GM12878 (cell line): ENCODE results near the gene VASP. TPM values are rescaled to one million over a fixed set of nuclear protein-coding genes. Genes with fewer than 3 reads are reported as not detected.

Source experiments
- ATAC-seq: fragments of 200-7000 bp; cut with Tn5 transposase; 3 replicates; pipeline ENCODE4 v1.9.1; 2020; ENCODE audit warnings: mild to moderate bottlenecking, moderate library complexity
- BruUV-seq: library from RNA; stranded (reverse); fragments of 400-500 nt; replicated peaks from 2 replicates; lab custom pipeline; 2021; lab: Mats Ljungman, UMichigan
- CTCF ChIA-PET: fragments of 300-600 bp; sonication (Branson Sonifier 250); formaldehyde crosslinking; extraction: SDS; loops from one replicate; lab custom pipeline; 2021; ENCODE audit warnings: inconsistent platforms; lab: Yijun Ruan, JAX
- POLR2A ChIA-PET: fragments of 350-600 bp; formaldehyde crosslinking; extraction: SDS; loops from one replicate; lab custom pipeline; 2021; ENCODE audit warnings: inconsistent platforms; lab: Charles Lee
- RAD21 ChIA-PET: fragments of 300-600 bp; sonication (Branson Sonifier 250); formaldehyde crosslinking; loops from one replicate; lab custom pipeline; 2023; ENCODE audit warnings: antibody characterized with exemption; ENCODE audit not compliant: unreplicated experiment; lab: Charles Lee
- SMC1A ChIA-PET: fragments of 300-600 bp; sonication (Branson Sonifier 250); formaldehyde crosslinking; loops from one replicate; lab custom pipeline; 2023; ENCODE audit not compliant: unreplicated experiment, uncharacterized antibody; lab: Charles Lee
- DNase-seq: peaks from one replicate; pipeline ENCODE4 v3.0.0-alpha.2; 2011; ENCODE audit warnings: low read depth, low spot score
- FAIRE-seq: peaks from 3 replicates; lab custom pipeline; 2011; peaks lifted over from hg19 to GRCh38; lab: Jason Lieb, UNC
- H2AFZ ChIP-seq: 2 replicates; pipeline ENCODE4 v1.6.0; 2011; ENCODE audit warnings: low read depth, low read length, control low read depth; ENCODE audit not compliant: control insufficient read depth
- H3K27ac ChIP-seq: 2 replicates; pipeline ENCODE4 v1.5.1; 2011; ENCODE audit warnings: control low read depth; ENCODE audit not compliant: control insufficient read depth, insufficient read depth
- H3K27me3 ChIP-seq, 2 experiments: replicated peaks in 1 of 2; 2 replicates each; pipeline versions ENCODE4 v1.6.0 to v1.6.1; 2011; ENCODE audit warnings: low read length in 1 of 2; ENCODE audit not compliant: control insufficient read depth in 2 of 2, insufficient read depth in 2 of 2
- H3K36me3 ChIP-seq, 2 experiments: 2 replicates each; pipeline ENCODE4 v1.5.1; 2011; ENCODE audit warnings: low read length in 1 of 2; ENCODE audit not compliant: control insufficient read depth in 2 of 2, insufficient read depth in 2 of 2
- H3K4me1 ChIP-seq: 2 replicates; pipeline ENCODE4 v1.6.1; 2011; ENCODE audit warnings: mild to moderate bottlenecking, low read length, moderate library complexity, mixed read lengths; ENCODE audit not compliant: control insufficient read depth, insufficient read depth
- H3K4me2 ChIP-seq: 2 replicates; pipeline ENCODE4 v1.6.0; 2011; ENCODE audit warnings: control low read depth; ENCODE audit not compliant: control insufficient read depth, insufficient read depth
- H3K4me3 ChIP-seq: fragments of 200-600 bp; sonication (generic); 2 replicates; pipeline ENCODE4 v1.5.1; 2016
- H3K79me2 ChIP-seq: 2 replicates; pipeline ENCODE4 v1.6.0; 2011; ENCODE audit warnings: low read length; ENCODE audit not compliant: control insufficient read depth, insufficient read depth
- H3K9ac ChIP-seq: 2 replicates; pipeline ENCODE4 v1.8.0; 2011; ENCODE audit warnings: low read length, control low read depth, mixed read lengths; ENCODE audit not compliant: control insufficient read depth, insufficient read depth
- H3K9me3 ChIP-seq: replicated peaks from 3 replicates; pipeline ENCODE4 v1.5.1; 2011; ENCODE audit warnings: mild to moderate bottlenecking, low read length; ENCODE audit not compliant: control insufficient read depth, insufficient read depth
- H4K20me1 ChIP-seq: 2 replicates; pipeline ENCODE4 v1.6.0; 2011; ENCODE audit not compliant: control insufficient read depth, insufficient read depth
- MYC ChIP-seq: IDR thresholded peaks from 2 replicates; pipeline ENCODE4 v1.6.1; 2011; ENCODE audit warnings: mild to moderate bottlenecking, low read length, moderate library complexity, inconsistent platforms; ENCODE audit not compliant: insufficient read depth, insufficient replicate concordance, insufficient read length, severe bottlenecking
- NR2C1 ChIP-seq: fragments of 450-650 bp; IDR thresholded peaks from 2 replicates; pipeline ENCODE4 v1.6.1; 2017; ENCODE audit warnings: antibody characterized with exemption, mild to moderate bottlenecking, moderate library complexity
- SMAD5 ChIP-seq: IDR thresholded peaks from 2 replicates; pipeline ENCODE4 v1.6.1; 2016; ENCODE audit warnings: antibody characterized with exemption, low read depth
- ZBED1 ChIP-seq: IDR thresholded peaks from 2 replicates; pipeline ENCODE4 v1.6.1; 2016; ENCODE audit warnings: borderline replicate concordance
- WGBS: methylation state at CpG from one replicate; pipeline ENCODE4 v1.1.6; 2016; ENCODE audit warnings: low lambda C conversion rate; ENCODE audit not compliant: insufficient replicate concordance, insufficient coverage; ENCODE audit errors: missing lambda C conversion rate; 5-methylcytosine and 5-hydroxymethylcytosine counted together
- in situ Hi-C: fragments of 300-500 bp; cut with MboI; formaldehyde crosslinking; loops from 9 replicates; pipeline ENCODE4 v1.14.3; 2018; ENCODE audit warnings: mixed read lengths
- intact Hi-C: fragments of 100-400 bp; cut with micrococcal nuclease; formaldehyde crosslinking; loops from one replicate; pipeline ENCODE4 v1.14.2; 2022; ENCODE audit not compliant: unreplicated experiment
- polyA plus RNA-seq, 11 experiments: library from polyadenylated mRNA; depleted of rRNA in 4 of 11; unstranded in 6 of 11; stranded (reverse) in 5 of 11; fragments of >200 nt; fragmentation: Nextera tagmentation in 4 of 11; fragmentation: Illumina TruSeq in 1 of 11; extraction: Ambion mirVana in 4 of 11; extraction: Trizol in 1 of 11; gene quantifications; 1 replicate in 1 of 11; 2 replicates in 10 of 11; pipeline versions ENCODE4 v1.2.1 to v1.2.3, GENCODE V29; 2011 to 2016; ENCODE audit warnings: inconsistent platforms in 2 of 11, missing spikeins in 2 of 11, low read depth in 1 of 11
- total RNA-seq, 4 experiments: library from RNA; depleted of rRNA in 3 of 4; stranded (reverse); fragments of >200 nt in 3 of 4; fragmentation: Illumina TruSeq in 1 of 4; extraction: Trizol in 1 of 4; gene quantifications; 2 replicates each; pipeline versions ENCODE4 v1.2.1 to v1.2.3, GENCODE V29; 2013 to 2021
- TF ChIP-seq, protein P1 (sequence below): IDR thresholded peaks from 2 replicates; pipeline ENCODE4 v1.6.1; 2011; ENCODE audit warnings: borderline replicate concordance, low read depth, mild to moderate bottlenecking, moderate library complexity, low read length; ENCODE audit not compliant: insufficient read depth, poor library complexity, severe bottlenecking
- TF ChIP-seq, protein P2 (sequence below): IDR thresholded peaks from 2 replicates; pipeline ENCODE4 v1.6.1; 2012; ENCODE audit warnings: low read depth, low read length, improper control_type of control experiment

VASP gene
- total and polyA plus RNA-seq, 10 of the 15 experiments (the other 5 are each of a cell fraction or from before 2014, with no cell fraction given), result 19.5 to 298 (median 84.8) TPM

DNA sequence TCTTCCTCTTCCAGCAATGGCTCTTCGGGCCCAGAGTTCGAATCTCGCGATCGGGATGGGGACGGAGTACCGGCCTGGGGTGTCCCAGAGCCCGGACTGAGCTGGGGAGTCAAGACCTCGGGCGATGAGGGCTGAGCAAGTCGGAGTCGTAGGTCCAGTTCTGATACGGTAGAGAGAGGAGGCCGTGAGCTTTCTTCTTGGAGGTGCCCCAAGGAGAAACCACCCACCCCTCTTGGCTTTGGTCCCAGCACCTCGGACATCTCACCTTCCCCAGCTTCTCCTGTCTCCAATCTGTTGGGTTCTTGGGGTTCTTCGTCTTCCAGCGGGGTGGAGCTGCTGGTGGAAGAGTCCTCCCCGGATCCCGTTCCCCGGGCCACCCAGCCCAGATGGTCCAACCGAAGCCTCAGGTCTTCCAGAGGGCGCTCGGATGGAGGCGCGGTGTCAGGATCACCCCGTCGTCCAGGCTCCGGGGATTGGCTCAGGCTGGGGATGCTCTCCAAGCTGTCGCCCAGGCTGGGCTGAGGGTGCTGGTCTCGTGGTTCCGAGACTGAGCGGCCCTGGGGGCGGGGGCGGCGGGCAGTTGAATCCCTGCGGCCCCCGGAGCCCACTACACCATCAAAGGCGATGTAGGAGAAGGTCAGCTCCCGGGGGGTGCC, 12.9 kb upstream of the VASP start:
- Histone ChIP-seq H2AFZ (no peak overlapping the region), H3K4me2 (no peak overlapping the region), H3K4me3 (no peak overlapping the region), H3K4me1 (peaks cover 20% of the 10 kb centered on the region), H3K36me3 (no peaks in the 10 kb centered on the region), H3K79me2 (no peaks in the 10 kb centered on the region), H3K27ac (no peak overlapping the region), H3K9me3 (no peaks in the 10 kb centered on the region; the same call in 2 of the 3 replicates), H4K20me1 (peaks cover 6% of the 10 kb centered on the region; the same call in 1 of the 2 replicates), H3K9ac (no peak overlapping the region), H3K27me3 (peaks cover 0 to 9% of the 10 kb centered on the region in 2 experiments; a peak in 3 of 4 replicates)
- 81% methylated on average over 38 of the region's 39 CpGs for WGBS
- FAIRE-seq (no peak), DNase-seq (no peak), ATAC-seq (no peak)
- TF ChIP-seq, protein P1, sequence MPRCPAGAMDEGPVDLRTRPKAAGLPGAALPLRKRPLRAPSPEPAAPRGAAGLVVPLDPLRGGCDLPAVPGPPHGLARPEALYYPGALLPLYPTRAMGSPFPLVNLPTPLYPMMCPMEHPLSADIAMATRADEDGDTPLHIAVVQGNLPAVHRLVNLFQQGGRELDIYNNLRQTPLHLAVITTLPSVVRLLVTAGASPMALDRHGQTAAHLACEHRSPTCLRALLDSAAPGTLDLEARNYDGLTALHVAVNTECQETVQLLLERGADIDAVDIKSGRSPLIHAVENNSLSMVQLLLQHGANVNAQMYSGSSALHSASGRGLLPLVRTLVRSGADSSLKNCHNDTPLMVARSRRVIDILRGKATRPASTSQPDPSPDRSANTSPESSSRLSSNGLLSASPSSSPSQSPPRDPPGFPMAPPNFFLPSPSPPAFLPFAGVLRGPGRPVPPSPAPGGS, result no peak
- TF ChIP-seq NR2C1 (no peak), MYC (no peak), SMAD5 (no peak), ZBED1 (no peak)
- TF ChIP-seq, protein P2, sequence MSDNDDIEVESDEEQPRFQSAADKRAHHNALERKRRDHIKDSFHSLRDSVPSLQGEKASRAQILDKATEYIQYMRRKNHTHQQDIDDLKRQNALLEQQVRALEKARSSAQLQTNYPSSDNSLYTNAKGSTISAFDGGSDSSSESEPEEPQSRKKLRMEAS, result no peak
- ChIA-PET POLR2A (interaction anchor here (0.5 to 0.8 kb wide), 2 partner anchors 173 to 212 kb away, joined by 3 read pairs; no protein-coding TSS in a partner anchor), RAD21 (interaction anchor here (0.9 to 1.2 kb wide), 4 partner anchors 32 to 175 kb away, joined by 3 to 5 read pairs (median 4); no protein-coding TSS in a partner anchor), SMC1A (interaction anchor here (0.8 to 2.1 kb wide), 4 partner anchors 9 to 90 kb away, joined by 3 to 8 read pairs (median 6); partner anchors contain the start of gene OPA3), CTCF (interaction anchor here (0.7 to 6.6 kb wide), 8 partner anchors 9 to 149 kb away, joined by 3 to 65 read pairs (median 4); partner anchors contain the start of gene PPP1R13L)
- in situ Hi-C loops, result no loop called here
- intact Hi-C loops, result no loop called here
- no TSS peak for BruUV-seq
